HCT116 (cell line): Measurements from ENCODE around the gene DDX20. TPM values are rescaled to one million over a fixed set of nuclear protein-coding genes. Genes with fewer than 3 reads are reported as not detected.

Experiments used
- ATAC-seq: fragments of 200-7000 bp; cut with Tn5 transposase; 2 replicates; pipeline ENCODE4 v1.9.1; 2020; ENCODE audit warnings: mild to moderate bottlenecking, moderate library complexity
- BruUV-seq: library from RNA; stranded (reverse); fragments of 400-500 nt; replicated peaks from 2 replicates; lab custom pipeline; 2021; lab: Mats Ljungman, UMichigan
- CTCF ChIA-PET: fragments of 300-600 bp; sonication (Branson Sonifier 250); formaldehyde crosslinking; loops from one replicate; lab custom pipeline; 2021; ENCODE audit warnings: antibody characterized with exemption; lab: Charles Lee
- POLR2A ChIA-PET: fragments of 300-600, 350-600 bp; sonication (Branson Sonifier 250); formaldehyde crosslinking; loops from one replicate; lab custom pipeline; 2021; ENCODE audit warnings: antibody characterized with exemption; lab: Charles Lee
- RAD21 ChIA-PET, 2 experiments: fragments of 300-600 bp; sonication (Branson Sonifier 250); formaldehyde crosslinking; loops; one replicate each; lab custom pipeline; 2023; ENCODE audit warnings: low total read pairs in 2 of 2; ENCODE audit not compliant: uncharacterized antibody in 2 of 2, unreplicated experiment in 2 of 2, low non-redundant PET in 1 of 2; lab: Charles Lee
- DNase-seq: peaks from one replicate; pipeline ENCODE4 v3.0.0-alpha.2; 2010; ENCODE audit warnings: low read depth, low spot score
- H2AFZ ChIP-seq: fragments of 200-600 bp; shearing (Covaris generic), sonication (generic); 2 replicates; pipeline ENCODE4 v1.6.1; 2017; ENCODE audit warnings: low read depth, mixed run types, mixed read lengths, antibody characterized with exemption, low read length; ENCODE audit not compliant: poor library complexity, severe bottlenecking
- H3K27ac ChIP-seq: 2 replicates; pipeline ENCODE4 v1.5.1; 2012; ENCODE audit warnings: low read depth, low read length
- H3K27me3 ChIP-seq: fragments of 200-600 bp; sonication (generic); 2 replicates; pipeline ENCODE4 v1.6.1; 2016; ENCODE audit warnings: mixed run types, low read length, mixed read lengths; ENCODE audit not compliant: insufficient read depth
- H3K36me3 ChIP-seq, 2 experiments: fragments of 200-500 bp in 1 of 2; fragments of 200-600 bp in 1 of 2; sonication (Bioruptor generic) in 1 of 2; sonication (generic) in 1 of 2; 2 replicates each; pipeline versions ENCODE4 v1.5.1 to v1.6.1; 2014 to 2016; ENCODE audit warnings: low read length in 2 of 2, inconsistent platforms in 1 of 2, mixed read lengths in 1 of 2, mixed run types in 1 of 2; ENCODE audit not compliant: insufficient read depth in 2 of 2, control insufficient read depth in 1 of 2
- H3K4me1 ChIP-seq, 2 experiments: fragments of 200-600 bp in 1 of 2; sonication (generic) in 1 of 2; 2 replicates each; pipeline versions ENCODE4 v1.5.1 to v1.6.1; 2012 to 2017; ENCODE audit warnings: low read length in 2 of 2, inconsistent platforms in 1 of 2, mild to moderate bottlenecking in 1 of 2, mixed read lengths in 1 of 2, mixed run types in 1 of 2, moderate library complexity in 1 of 2; ENCODE audit not compliant: insufficient read depth in 2 of 2, control insufficient read depth in 1 of 2
- H3K4me2 ChIP-seq: fragments of 200-600 bp; sonication (generic); 2 replicates; pipeline ENCODE4 v1.6.1; 2017; ENCODE audit warnings: mixed run types, low read length, mixed read lengths
- H3K4me3 ChIP-seq, 2 experiments: fragments of 200-600 bp in 1 of 2; sonication (generic) in 1 of 2; replicated peaks in 1 of 2; 2 replicates each; pipeline ENCODE4 v1.5.1; 2011 to 2016; ENCODE audit warnings: low read length in 2 of 2, control low read depth in 1 of 2, low read depth in 1 of 2, mild to moderate bottlenecking in 1 of 2, mixed read lengths in 1 of 2, mixed run types in 1 of 2
- H3K79me2 ChIP-seq: fragments of 200-600 bp; sonication (generic); 2 replicates; pipeline ENCODE4 v1.6.1; 2017; ENCODE audit warnings: mild to moderate bottlenecking, mixed run types, low read length, moderate library complexity, mixed read lengths; ENCODE audit not compliant: insufficient read depth
- H3K9ac ChIP-seq: fragments of 200-600 bp; sonication (generic); 2 replicates; pipeline ENCODE4 v1.6.1; 2016; ENCODE audit warnings: low read length, mixed read lengths
- H3K9me2 ChIP-seq: fragments of 200-600 bp; sonication (generic), shearing (Covaris generic); 2 replicates; pipeline ENCODE4 v1.6.1; 2017; ENCODE audit warnings: mixed run types, mild to moderate bottlenecking, moderate library complexity; ENCODE audit not compliant: insufficient read depth
- H3K9me3 ChIP-seq, 2 experiments: fragments of 200-500 bp in 1 of 2; fragments of 200-600 bp in 1 of 2; sonication (Bioruptor generic) in 1 of 2; sonication (generic) in 1 of 2; 2 replicates each; pipeline ENCODE4 v1.6.1; 2014 to 2017; ENCODE audit warnings: low read length in 2 of 2, mixed read lengths in 2 of 2, inconsistent platforms in 1 of 2, low read depth in 1 of 2, mild to moderate bottlenecking in 1 of 2, mixed run types in 1 of 2, moderate library complexity in 1 of 2; ENCODE audit not compliant: control insufficient read depth in 1 of 2, insufficient read depth in 1 of 2
- H4K20me1 ChIP-seq: fragments of 200-600 bp; sonication (generic), shearing (Covaris generic); 2 replicates; pipeline ENCODE4 v1.6.1; 2017; ENCODE audit warnings: mixed run types, mild to moderate bottlenecking, moderate library complexity; ENCODE audit not compliant: insufficient read depth
- CBX3 ChIP-seq: IDR thresholded peaks from 2 replicates; pipeline ENCODE4 v1.6.1; 2012; ENCODE audit warnings: low read depth
- CEBPB ChIP-seq: IDR thresholded peaks from 2 replicates; pipeline ENCODE4 v1.6.1; 2012; ENCODE audit warnings: low read depth
- CTCF ChIP-seq, 3 experiments: fragments of 200-600 bp in 1 of 3; sonication (generic) in 1 of 3; IDR thresholded peaks in 2 of 3; conservative IDR thresholded peaks in 1 of 3; 2 replicates each; pipeline ENCODE4 v1.5.1; 2012 to 2017; ENCODE audit warnings: low read depth in 2 of 3, low read length in 2 of 3, antibody characterized with exemption in 1 of 3, borderline replicate concordance in 1 of 3, control low read depth in 1 of 3, mild to moderate bottlenecking in 1 of 3, mixed read lengths in 1 of 3, mixed run types in 1 of 3, moderate library complexity in 1 of 3; ENCODE audit not compliant: insufficient read depth in 1 of 3
- EGR1 ChIP-seq: IDR thresholded peaks from 2 replicates; pipeline ENCODE4 v1.6.1; 2012; ENCODE audit warnings: low read depth
- ELF1 ChIP-seq: IDR thresholded peaks from 2 replicates; pipeline ENCODE4 v1.6.1; 2012; ENCODE audit warnings: low read depth, borderline replicate concordance
- MAX ChIP-seq: IDR thresholded peaks from 2 replicates; pipeline ENCODE4 v1.6.1; 2012
- RAD21 ChIP-seq: IDR thresholded peaks from 2 replicates; pipeline ENCODE4 v1.6.1; 2012; ENCODE audit warnings: low read depth, mild to moderate bottlenecking
- SIN3A ChIP-seq: IDR thresholded peaks from 2 replicates; pipeline ENCODE4 v1.6.1; 2012; ENCODE audit warnings: low read depth
- SP1 ChIP-seq: IDR thresholded peaks from 2 replicates; pipeline ENCODE4 v1.6.1; 2012; ENCODE audit warnings: low read depth
- SRF ChIP-seq: IDR thresholded peaks from 2 replicates; pipeline ENCODE4 v1.6.1; 2012; ENCODE audit warnings: low read depth
- ZFX ChIP-seq: fragments of 450-650 bp; IDR thresholded peaks from 2 replicates; pipeline ENCODE4 v1.6.1; 2017
- ZNF274 ChIP-seq: fragments of 200-500 bp; sonication (Bioruptor generic); IDR thresholded peaks from 2 replicates; pipeline ENCODE4 v1.6.1; 2014; ENCODE audit warnings: mild to moderate bottlenecking, low read depth, low read length, inconsistent platforms
- intact Hi-C: fragments of 100-400 bp; cut with micrococcal nuclease; formaldehyde crosslinking; loops from 2 replicates; pipeline ENCODE4 v1.10.0; 2022
- total RNA-seq: library from RNA; stranded (reverse); gene quantifications from one replicate; pipeline ENCODE4 v1.2.1, GENCODE V29; 2021; ENCODE audit not compliant: unreplicated experiment

The DDX20 gene
- total RNA-seq, 1 experiment from 2014 or later = 14.9 TPM

GRCh38 chr1:111769517-111770146, 13.9 kb downstream of the DDX20 start:
- Histone ChIP-seq H3K9me2 (no peaks in the 10 kb centered on the region), H3K36me3 (peaks cover 6 to 19% of the 10 kb centered on the region in 2 experiments; a peak in 3 of 4 replicates), H3K4me3 (no peak overlapping the region), H3K4me1 (no peaks in the 10 kb centered on the region), H3K27me3 (no peaks in the 10 kb centered on the region), H4K20me1 (no peaks in the 10 kb centered on the region), H3K27ac (no peak overlapping the region), H3K9ac (no peak overlapping the region), H2AFZ (no peak overlapping the region), H3K79me2 (0 out of 2 replicates have a peak, but pooled peaks cover 3% of the 10 kb centered on the region), H3K4me2 (no peak overlapping the region), H3K9me3 (no peaks in the 10 kb centered on the region)
- POLR2A ChIA-PET = no interaction called here
- DNase-seq (peak; percentile 48), ATAC-seq (peak; percentile 64)
- CTCF ChIA-PET = interaction anchor here (0.8 to 5.1 kb wide), 11 partner anchors 9 to 567 kb away, joined by 3 to 41 read pairs (median 4); no protein-coding TSS in a partner anchor
- intact Hi-C loops = loop anchor here (1.0 to 10.0 kb wide), 4 partner anchors 54 to 545 kb away; partner anchors contain the start of gene CHI3L2
- no TSS peak for BruUV-seq
- RAD21 ChIA-PET = interaction anchor here (0.7 to 1.5 kb wide), 3 partner anchors 10 to 261 kb away, joined by 3 to 5 read pairs (median 4); no protein-coding TSS in a partner anchor
- TF ChIP-seq ELF1 (no peak), EGR1 (no peak), ZFX (no peak), MAX (no peak), CBX3 (no peak), SRF (no peak), ZNF274 (no peak), CTCF (IDR thresholded peaks at IDR 0.05 in 2 of 3, conservative IDR thresholded peaks at IDR 0.05 in 1 of 3; ENCODE audit: borderline replicate concordance in 1 of 3, insufficient read depth in 1 of 3, low read depth in 2 of 3, low read length in 2 of 3) (peak; percentile 67 to 90 (median 72)), SIN3A (no peak), CEBPB (peak; percentile 66), RAD21 (peak; percentile 84), SP1 (no peak)
